ENCODE data around the gene LAG3. TPM values are rescaled to one million over a fixed set of nuclear protein-coding genes. Genes with fewer than 3 reads are reported as not detected.

LAG3 gene
- total and polyA plus RNA-seq, 10 donors: 3.7 to 29.4 (median 12.7) TPM

DNA sequence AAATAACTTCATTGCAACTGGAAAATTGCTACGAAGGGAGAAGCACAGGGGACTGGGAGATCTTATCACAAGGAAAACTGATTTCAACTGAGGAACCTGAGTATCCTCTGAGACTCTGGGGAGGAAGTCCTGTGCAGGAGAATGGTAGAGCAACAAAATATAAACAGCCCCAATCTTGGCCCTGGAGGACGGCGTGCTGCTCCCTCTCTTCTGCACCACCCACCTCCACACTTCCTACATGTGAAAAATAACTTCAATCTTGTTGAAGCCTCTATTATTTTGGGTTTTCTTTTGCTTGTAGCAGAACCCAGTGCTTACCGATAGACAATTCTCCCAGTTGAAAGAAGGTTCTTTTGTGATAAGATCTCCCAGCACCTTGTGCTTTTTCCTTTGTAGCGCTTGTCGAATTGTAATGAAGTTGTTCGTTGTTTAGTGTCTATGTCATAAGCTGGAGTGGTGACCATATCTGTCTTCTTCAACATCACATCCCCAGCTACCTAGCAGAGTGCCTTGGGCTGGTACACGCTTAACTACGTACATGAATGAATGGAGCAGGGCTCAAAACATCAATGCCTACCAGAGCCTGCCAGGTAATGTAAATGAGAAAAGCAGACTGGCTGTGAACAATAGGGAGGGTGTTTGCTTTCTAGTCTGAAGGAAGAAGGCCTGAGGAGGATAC, 14.2 kb downstream of the LAG3 start:
- no peak for DNase-seq
- intact Hi-C loops (cut with DNase I; ENCODE audit: low total_unique reads): no loop called here

DNA sequence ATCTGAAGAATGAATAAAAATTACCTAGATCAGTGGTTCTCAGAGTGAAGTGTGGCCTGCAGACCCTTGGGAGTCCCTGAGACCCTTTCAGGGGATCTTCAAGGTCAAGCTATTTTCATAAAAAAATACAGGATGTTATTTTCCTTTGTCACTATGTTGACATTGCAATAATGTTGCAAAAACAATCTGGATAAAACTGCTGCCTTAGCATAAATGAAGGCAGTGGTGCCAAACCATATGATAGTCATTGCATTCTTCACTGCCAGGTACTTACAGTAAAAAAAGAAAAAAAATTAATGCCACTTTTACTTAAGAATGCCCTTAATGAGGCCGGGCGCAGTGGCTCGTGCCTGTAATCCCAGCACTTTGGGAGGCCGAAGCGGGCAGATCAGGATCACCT, 15.0 kb downstream of the LAG3 start:
- H3K36me3 ChIP-seq: no peaks in the 10 kb centered on the region
- TF ChIP-seq, protein P1, sequence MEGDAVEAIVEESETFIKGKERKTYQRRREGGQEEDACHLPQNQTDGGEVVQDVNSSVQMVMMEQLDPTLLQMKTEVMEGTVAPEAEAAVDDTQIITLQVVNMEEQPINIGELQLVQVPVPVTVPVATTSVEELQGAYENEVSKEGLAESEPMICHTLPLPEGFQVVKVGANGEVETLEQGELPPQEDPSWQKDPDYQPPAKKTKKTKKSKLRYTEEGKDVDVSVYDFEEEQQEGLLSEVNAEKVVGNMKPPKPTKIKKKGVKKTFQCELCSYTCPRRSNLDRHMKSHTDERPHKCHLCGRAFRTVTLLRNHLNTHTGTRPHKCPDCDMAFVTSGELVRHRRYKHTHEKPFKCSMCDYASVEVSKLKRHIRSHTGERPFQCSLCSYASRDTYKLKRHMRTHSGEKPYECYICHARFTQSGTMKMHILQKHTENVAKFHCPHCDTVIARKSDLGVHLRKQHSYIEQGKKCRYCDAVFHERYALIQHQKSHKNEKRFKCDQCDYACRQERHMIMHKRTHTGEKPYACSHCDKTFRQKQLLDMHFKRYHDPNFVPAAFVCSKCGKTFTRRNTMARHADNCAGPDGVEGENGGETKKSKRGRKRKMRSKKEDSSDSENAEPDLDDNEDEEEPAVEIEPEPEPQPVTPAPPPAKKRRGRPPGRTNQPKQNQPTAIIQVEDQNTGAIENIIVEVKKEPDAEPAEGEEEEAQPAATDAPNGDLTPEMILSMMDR (IDR thresholded peaks at IDR 0.05 in 8 of 11, conservative IDR thresholded peaks at IDR 0.05 in 3 of 11): no peak
- H3K27ac ChIP-seq: peak overlapping the region in 5 of 8 donors; percentile 31 to 49 (median 43)
- DNase-seq: peak; percentile 25
- H3K4me3 ChIP-seq: no peak overlapping the region
- WGBS, 5 donors: 88 to 96% (median 95%) methylated on average over 5 of the region's 5 CpGs
- H3K27me3 ChIP-seq (replicated peaks in 1 of 7): no peaks in the 10 kb centered on the region
- H3K9me3 ChIP-seq: no peaks in the 10 kb centered on the region
- peaks cover 0 to 60% (median 35%) of the 10 kb centered on the region in 6 donors for H3K4me1 ChIP-seq
- intact Hi-C loops (cut with DNase I; ENCODE audit: low total_unique reads): no loop called here

More for the DNA sequence above, 14.2 kb downstream of the LAG3 start:
- no peaks in the 10 kb centered on the region for H3K9me3 ChIP-seq
- WGBS, 5 donors: 51 to 65% (median 61%) methylated on average over 9 of the region's 9 CpGs
- peak overlapping the region in 5 of 8 donors; percentile 31 to 49 (median 43) for H3K27ac ChIP-seq
- peaks cover 0 to 54% (median 29%) of the 10 kb centered on the region in 6 donors for H3K4me1 ChIP-seq
- TF ChIP-seq POLR2A (IDR thresholded peaks at IDR 0.05) (no peak), POLR2AphosphoS5 (IDR thresholded peaks at IDR 0.05) (no peak)
- TF ChIP-seq, protein P1 (IDR thresholded peaks at IDR 0.05 in 8 of 11, conservative IDR thresholded peaks at IDR 0.05 in 3 of 11): no peak
- H3K4me3 ChIP-seq: no peak overlapping the region
- H3K27me3 ChIP-seq (replicated peaks in 1 of 7): no peaks in the 10 kb centered on the region
- no peaks in the 10 kb centered on the region for H3K36me3 ChIP-seq

DNA sequence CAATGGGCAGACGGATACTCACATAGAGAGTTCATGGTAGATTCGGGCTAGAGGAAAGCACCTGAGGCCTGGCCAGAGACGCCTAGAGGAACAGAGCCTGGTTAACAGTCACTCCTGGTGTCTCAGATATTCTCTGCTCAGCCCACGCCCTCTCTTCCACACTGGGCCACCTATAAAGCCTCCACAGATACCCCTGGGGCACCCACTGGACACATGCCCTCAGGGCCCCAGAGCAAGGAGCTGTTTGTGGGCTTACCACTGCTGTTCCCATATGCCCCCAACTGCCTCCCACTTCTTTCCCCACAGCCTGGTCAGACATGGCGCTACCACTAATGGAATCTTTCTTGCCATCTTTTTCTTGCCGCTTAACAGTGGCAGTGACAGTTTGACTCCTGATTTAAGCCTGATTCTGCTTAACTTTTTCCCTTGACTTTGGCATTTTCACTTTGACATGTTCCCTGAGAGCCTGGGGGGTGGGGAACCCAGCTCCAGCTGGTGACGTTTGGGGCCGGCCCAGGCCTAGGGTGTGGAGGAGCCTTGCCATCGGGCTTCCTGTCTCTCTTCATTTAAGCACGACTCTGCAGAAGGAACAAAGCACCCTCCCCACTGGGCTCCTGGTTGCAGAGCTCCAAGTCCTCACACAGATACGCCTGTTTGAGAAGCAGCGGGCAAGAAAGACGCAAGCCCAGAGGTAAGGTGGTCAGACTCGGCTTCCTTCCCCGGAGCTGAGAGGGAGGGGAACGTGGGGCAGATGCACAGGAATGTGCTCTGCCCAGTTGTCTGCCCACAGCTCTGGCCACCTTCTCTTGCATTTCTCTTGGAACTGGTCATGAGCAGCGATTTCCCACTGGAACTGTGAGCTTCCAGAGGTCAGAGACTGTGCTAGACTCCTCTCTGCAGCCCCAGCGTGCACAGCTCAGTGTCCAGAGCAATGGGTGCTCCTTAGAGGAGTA, 16.9 kb downstream of the LAG3 start, which contains the start of gene CD4:
TSS of gene CD4 (plus strand) at position 557 of the 953 bp plus-strand sequence. CDS start 10,611 bp downstream, outside the sequence.
- TF ChIP-seq, protein P1 (IDR thresholded peaks at IDR 0.05 in 8 of 11, conservative IDR thresholded peaks at IDR 0.05 in 3 of 11): no peak
- peak; percentile 73 to 88 (median 85) for TF ChIP-seq POLR2AphosphoS5 (IDR thresholded peaks at IDR 0.05)
- peak in 1 of 3 donors; percentile 67 for TF ChIP-seq POLR2A (IDR thresholded peaks at IDR 0.05)
- Histone ChIP-seq H3K4me1 (peaks cover 3 to 78% (median 49%) of the 10 kb centered on the region in 6 donors), H3K4me3 (peak within 1 kb of the TSS; percentile 20 to 66 (median 43)), H3K27me3 (replicated peaks in 1 of 7) (peaks cover 0 to 2% (median 0%) of the 10 kb centered on the region in 7 donors), H3K9me3 (no peaks in the 10 kb centered on the region), H3K27ac (peak within 1 kb of the TSS; percentile 68 to 87 (median 80)), H3K36me3 (peaks cover 0 to 2% (median 0%) of the 10 kb centered on the region in 6 donors)
- intact Hi-C loops (cut with DNase I; ENCODE audit: low total_unique reads): no loop called here
- peak; percentile 89 for DNase-seq
- WGBS, 5 donors: 33 to 44% (median 39%) methylated on average over 17 to 18 of the region's 18 CpGs

All from spleen (tissue), 11 donors.